T-helper 2 cell treated with Interferon-gamma antibody and Interleukin-4, amounts not matched to agents 5 μg/mL and 100 μg/mL, for 36 hours (primary cell): ENCODE data around the gene VPS13D.

Source experiments
- DNase-seq: peaks from one replicate; pipeline ENCODE4 v3.0.0; 2021; ENCODE audit warnings: low spot score
- H3K27ac Mint-ChIP-seq: one replicate; pipeline ENCODE4 v1.8.0; 2021; ENCODE audit warnings: mild to moderate bottlenecking, mixed read lengths
- H3K27me3 Mint-ChIP-seq: one replicate; pipeline ENCODE4 v1.8.0; 2021; ENCODE audit warnings: low read depth, mixed read lengths
- H3K36me3 Mint-ChIP-seq: one replicate; pipeline ENCODE4 v1.8.0; 2021; ENCODE audit warnings: low read depth, mixed read lengths
- H3K4me1 Mint-ChIP-seq: one replicate; pipeline ENCODE4 v1.8.0; 2021; ENCODE audit warnings: low read depth, mixed read lengths
- H3K4me3 Mint-ChIP-seq: one replicate; pipeline ENCODE4 v1.8.0; 2022; ENCODE audit warnings: mild to moderate bottlenecking, moderate library complexity, mixed read lengths
- H3K9me3 Mint-ChIP-seq: one replicate; pipeline ENCODE4 v1.8.0; 2021; ENCODE audit warnings: mixed read lengths

VPS13D gene

GRCh38 chr1:12555411-12556367 lies 325.9 kb downstream of the VPS13D start:
- H3K9me3 Mint-ChIP-seq: no peaks in the 10 kb centered on the region
- no peaks in the 10 kb centered on the region for H3K27me3 Mint-ChIP-seq
- no peaks in the 10 kb centered on the region for H3K36me3 Mint-ChIP-seq
- H3K4me3 Mint-ChIP-seq: no peak overlapping the region
- H3K27ac Mint-ChIP-seq: no peak overlapping the region
- no peak for DNase-seq
- no peaks in the 10 kb centered on the region for H3K4me1 Mint-ChIP-seq

- Mint-ChIP-seq H3K9me3 (no peaks in the 10 kb centered on the region), H3K27ac (no peak overlapping the region), H3K36me3 (no peaks in the 10 kb centered on the region), H3K4me1 (no peaks in the 10 kb centered on the region), H3K27me3 (no peaks in the 10 kb centered on the region), H3K4me3 (no peak overlapping the region)
- no peak for DNase-seq
Measured at GRCh38 chr1:12556368-12556930, 326.6 kb downstream of the VPS13D start.

- Mint-ChIP-seq H3K4me1 (no peaks in the 10 kb centered on the region), H3K4me3 (no peak overlapping the region), H3K27me3 (no peaks in the 10 kb centered on the region)
Measured at GRCh38 chr1:12556957-12557935, 327.4 kb downstream of the VPS13D start.

GRCh38 chr1:12561121-12561520 lies 331.3 kb downstream of the VPS13D start:
- H3K27me3 Mint-ChIP-seq: no peaks in the 10 kb centered on the region
- H3K27ac Mint-ChIP-seq: no peak overlapping the region
- no peak overlapping the region for H3K4me3 Mint-ChIP-seq
- peaks cover 16% of the 10 kb centered on the region for H3K36me3 Mint-ChIP-seq
- peaks cover 26% of the 10 kb centered on the region for H3K9me3 Mint-ChIP-seq
- no peaks in the 10 kb centered on the region for H3K4me1 Mint-ChIP-seq
- no peak for DNase-seq

More at GRCh38 chr1:12556957-12557935, 327.4 kb downstream of the VPS13D start:
- Mint-ChIP-seq H3K9me3 (peaks cover 4% of the 10 kb centered on the region), H3K36me3 (no peaks in the 10 kb centered on the region), H3K27ac (no peak overlapping the region)
- DNase-seq: no peak
